Effector CD8-positive, alpha-beta T cell (primary cell): ENCODE results near the gene ARFIP1.
"Not testable (repeated sequence)": the region's sequence is repeated elsewhere in the genome, so short reads cannot be mapped to it uniquely, and the experiment has no call there.

Source experiments
- DNase-seq: peaks from one replicate; lab custom pipeline; 2025; lab: John Stamatoyannopoulos, UW
- total RNA-seq, 4 experiments: gene quantifications; one replicate each; lab custom pipeline; 2026; lab: John Stamatoyannopoulos, UW

Gene ARFIP1, protein sequence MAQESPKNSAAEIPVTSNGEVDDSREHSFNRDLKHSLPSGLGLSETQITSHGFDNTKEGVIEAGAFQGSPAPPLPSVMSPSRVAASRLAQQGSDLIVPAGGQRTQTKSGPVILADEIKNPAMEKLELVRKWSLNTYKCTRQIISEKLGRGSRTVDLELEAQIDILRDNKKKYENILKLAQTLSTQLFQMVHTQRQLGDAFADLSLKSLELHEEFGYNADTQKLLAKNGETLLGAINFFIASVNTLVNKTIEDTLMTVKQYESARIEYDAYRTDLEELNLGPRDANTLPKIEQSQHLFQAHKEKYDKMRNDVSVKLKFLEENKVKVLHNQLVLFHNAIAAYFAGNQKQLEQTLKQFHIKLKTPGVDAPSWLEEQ
- 18.6 to 30.6 (median 28.8) reads per million in 4 experiments for total RNA-seq

- peak; percentile 87 for DNase-seq
These were observed at the start of gene ARFIP1, which contains the start of gene TIGD4 for GRCh38 chr4:152779513-152780266. Gene ARFIP1 (plus strand): TSS chr4:152779954. CDS start chr4:152829634, 49,680 bp downstream. Gene TIGD4 (minus strand): TSS chr4:152779730. CDS start chr4:152771004, 8,726 bp downstream.

DNA sequence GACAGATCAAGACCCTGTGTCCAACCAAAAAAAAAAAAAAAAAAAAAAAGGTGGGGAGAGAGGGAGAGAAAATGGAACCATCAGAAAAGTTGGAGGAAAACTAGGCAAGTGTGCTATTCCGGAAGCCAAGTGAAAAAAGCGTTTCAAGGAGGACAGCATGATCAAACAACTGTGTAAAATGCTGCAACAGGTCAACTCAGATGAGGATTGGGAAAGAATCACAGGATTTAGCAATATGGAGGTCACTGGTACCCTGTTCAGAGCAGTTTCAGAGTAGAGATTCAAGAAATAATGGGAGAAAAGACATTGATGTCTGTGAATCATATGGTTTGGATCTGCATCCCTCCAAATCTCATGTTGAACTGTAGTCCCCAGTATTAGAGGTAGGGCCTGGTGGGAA, 47.8 kb upstream of the ARFIP1 start:
- no peak for DNase-seq

DNA sequence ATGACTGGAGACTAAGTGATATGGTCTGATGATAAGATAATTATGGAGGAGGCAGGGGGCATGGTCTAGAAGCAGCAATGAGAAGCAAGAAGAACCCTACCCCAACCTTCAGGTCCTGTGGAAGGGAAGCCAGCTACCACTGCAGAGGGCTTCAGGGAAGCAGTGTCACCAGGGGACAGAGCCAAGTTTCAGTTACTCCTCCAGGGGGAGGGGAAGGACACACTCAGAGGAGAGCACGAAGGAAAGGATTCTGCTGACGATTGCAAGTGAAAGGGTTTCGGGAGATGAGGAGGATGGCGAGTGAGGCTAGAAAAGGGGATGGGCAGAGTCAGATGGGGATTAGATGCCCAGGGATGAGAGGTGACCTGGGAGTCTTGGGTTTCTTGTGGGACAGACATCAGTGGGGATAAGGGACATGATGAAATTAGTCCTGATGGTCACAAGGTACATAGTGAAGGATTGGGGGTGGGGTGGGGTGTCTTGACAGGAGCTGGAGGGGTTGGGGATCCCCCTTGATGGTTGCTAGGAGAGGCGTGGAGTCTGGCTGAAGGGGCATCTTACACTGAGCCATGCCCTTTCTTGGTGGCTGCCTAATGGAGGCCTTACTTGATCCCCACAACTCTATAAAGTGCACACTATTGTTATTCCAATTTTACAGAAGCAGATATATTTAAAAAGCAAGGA, 45.6 kb upstream of the ARFIP1 start:
- no peak for DNase-seq

DNA sequence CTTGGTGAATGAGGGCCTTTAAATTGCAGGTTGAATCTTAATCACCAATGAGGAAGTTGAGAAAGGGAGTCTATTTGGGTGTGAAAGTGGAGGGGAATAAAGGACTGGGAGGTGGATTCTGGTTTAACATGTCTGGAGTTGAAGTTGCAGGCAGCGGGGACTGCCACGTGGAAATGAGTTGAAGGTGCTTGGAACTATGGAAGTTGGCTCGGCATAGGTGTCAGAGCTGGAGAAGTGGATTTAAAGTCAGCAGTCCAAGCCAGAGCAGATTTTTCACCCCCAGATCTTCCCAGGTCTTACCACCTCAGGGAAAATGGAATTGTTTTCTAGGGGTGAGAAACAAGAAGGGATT, 45.1 kb upstream of the ARFIP1 start:
- no peak for DNase-seq

- no peak for DNase-seq
These were observed 44.3 kb upstream of the ARFIP1 start for GRCh38 chr4:152735396-152735859.

GRCh38 chr4:152735906-152736305, 43.8 kb upstream of the ARFIP1 start:
- DNase-seq, result no peak

DNA sequence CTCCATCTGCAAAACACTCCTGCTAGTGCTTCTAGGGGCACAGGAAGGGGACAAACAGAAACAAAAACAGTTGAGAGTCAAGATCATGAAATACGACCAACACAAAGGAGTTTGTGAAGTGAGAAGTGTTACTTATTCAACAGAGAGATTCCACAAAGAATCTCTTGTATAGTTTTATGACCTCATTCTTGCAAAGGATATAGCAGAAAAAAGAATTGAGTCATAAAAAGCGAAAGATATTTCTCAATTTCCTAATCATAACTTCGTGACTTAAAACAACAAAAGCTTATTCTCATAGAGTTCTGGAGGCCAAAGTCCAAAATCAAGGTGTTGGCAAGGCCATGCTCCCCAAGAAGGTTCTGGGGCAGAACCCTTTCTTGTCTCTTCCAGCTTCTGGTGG, 40.9 kb upstream of the ARFIP1 start:
- DNase-seq, result no peak

DNA sequence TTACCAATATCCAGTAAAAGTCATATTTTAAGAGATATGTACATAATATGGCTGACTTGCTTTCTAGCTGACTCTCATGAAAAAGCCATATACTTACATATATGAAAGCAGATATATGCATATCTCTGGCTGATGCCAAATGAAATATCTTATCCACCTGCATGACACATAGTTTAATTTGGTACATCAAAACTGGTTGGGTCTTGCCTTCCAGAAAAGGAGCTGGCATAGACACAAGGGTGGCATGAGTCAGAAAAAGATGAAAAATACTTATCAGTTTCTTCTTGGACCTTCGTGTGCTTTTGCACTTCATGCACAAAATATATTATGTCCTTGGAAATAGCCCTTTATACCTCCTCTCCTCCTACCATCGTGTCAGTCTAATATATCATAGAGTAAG, 32.3 kb upstream of the ARFIP1 start:
- no peak for DNase-seq

DNA sequence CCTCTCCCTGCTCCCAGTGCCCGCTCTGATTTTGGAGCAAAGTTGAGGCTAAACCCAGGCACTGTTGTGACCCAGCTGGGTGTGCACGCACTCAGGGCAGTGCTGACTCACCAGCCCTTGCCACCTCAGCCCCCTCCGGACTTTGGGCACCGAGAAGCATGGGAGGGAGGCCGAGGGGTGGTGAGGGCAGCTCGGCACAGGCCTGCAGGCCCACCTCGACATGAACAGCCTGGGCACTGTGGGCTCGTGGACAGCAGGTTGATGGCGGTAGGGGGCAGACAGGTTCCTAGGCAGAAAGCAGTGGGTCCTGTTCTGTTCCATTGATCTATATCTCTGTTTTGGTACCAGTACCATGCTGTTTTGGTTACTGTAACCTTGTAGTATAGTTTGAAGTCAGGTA, 31.1 kb upstream of the ARFIP1 start:
- no peak for DNase-seq

- DNase-seq, result no peak
These were observed 16.0 kb upstream of the ARFIP1 start for GRCh38 chr4:152763796-152764195.

DNA sequence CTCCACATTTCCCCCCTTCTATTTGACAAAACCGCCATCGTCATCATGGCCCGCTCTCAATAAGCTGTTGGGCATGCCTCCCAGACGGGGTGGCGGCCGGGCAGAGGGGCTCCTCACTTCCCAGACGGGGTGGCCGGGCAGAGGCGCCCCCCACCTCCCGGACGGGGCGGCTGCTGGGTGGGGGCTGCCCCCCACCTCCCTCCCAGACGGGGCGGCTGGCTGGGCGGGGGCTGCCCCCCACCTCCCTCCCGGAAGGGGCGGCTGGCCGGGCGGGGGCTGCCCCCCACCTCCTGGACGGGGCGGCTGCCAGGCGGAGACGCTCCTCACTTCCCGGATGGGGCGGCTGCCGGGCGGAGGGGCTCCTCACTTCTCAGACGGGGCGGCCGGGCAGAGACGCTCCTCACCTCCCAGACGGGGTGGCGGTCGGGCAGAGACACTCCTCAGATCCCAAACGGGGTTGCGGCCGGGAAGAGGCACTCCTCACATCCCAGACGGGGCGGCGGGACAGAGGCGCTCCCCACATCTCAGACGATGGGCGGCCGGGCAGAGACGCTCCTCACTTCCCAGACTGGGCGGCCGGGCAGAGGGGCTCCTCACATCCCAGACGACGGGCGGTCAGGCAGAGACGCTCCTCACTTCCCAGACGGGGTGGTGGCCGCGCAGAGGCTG, 14.6 kb upstream of the ARFIP1 start:
- DNase-seq, result not testable (repeated sequence)

GRCh38 chr4:152771741-152772533, 7.8 kb upstream of the ARFIP1 start:
- DNase-seq, result no peak

- DNase-seq, result no peak
These were observed 6.4 kb upstream of the ARFIP1 start for GRCh38 chr4:152773339-152773738.

DNA sequence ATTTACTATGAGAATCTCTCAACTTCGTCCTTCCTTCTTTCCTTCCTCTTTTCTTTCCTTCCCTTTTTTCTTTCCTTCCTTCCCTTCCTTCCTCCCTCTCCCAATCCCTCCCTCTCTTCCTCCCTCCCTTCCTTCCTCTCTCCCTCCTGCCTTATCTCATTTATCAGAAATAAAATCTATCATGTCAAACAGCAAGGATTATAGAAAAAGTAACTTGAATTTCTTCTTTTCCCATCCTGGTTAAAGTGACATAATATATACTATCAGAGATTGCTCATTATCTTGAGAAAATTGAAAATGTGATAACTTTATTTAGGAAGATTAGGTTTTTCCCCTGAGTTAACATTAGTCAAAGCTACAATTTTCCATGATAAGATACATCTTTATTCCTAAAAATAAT, 5.8 kb upstream of the ARFIP1 start:
- no peak for DNase-seq

DNA sequence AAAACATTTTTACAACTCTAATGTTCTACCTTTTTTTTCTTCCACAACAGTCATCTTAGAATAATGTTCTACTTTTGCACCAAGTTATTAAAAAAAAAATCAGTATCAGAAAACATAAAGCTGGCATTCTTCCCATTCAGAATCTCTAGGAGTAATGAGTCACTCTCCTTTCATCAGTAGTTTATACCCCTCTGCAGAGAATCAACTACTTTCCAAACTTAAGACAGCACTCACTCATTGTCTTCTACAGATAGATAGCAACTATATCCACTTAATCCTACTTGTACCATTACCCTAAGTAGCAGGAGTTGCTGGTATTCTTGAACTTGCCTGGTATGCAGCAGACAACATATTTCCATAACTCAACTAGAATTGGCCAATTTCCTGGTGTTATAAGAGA, 3.4 kb upstream of the ARFIP1 start:
- DNase-seq, result no peak

DNA sequence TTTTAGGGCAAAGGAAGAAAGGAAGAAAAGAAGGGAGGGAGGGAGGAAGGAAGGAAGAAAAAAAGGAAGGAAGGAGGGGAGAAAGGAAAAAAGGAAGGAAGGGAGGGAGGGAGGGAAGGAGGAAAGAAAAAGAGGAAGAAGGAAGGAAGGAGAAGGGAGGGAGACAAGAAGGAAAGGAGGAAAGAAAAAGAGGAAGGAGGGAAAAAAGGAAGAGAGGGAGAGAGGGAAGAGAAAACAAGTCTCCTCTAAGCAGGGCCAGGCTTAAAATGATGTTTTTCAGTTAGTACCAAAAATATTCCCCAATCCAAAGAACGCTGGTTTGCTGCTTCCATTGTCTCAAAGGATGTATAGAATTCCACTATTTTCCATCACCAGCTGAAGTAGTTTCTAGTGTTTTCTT, 2.3 kb upstream of the ARFIP1 start:
- DNase-seq, result no peak

DNA sequence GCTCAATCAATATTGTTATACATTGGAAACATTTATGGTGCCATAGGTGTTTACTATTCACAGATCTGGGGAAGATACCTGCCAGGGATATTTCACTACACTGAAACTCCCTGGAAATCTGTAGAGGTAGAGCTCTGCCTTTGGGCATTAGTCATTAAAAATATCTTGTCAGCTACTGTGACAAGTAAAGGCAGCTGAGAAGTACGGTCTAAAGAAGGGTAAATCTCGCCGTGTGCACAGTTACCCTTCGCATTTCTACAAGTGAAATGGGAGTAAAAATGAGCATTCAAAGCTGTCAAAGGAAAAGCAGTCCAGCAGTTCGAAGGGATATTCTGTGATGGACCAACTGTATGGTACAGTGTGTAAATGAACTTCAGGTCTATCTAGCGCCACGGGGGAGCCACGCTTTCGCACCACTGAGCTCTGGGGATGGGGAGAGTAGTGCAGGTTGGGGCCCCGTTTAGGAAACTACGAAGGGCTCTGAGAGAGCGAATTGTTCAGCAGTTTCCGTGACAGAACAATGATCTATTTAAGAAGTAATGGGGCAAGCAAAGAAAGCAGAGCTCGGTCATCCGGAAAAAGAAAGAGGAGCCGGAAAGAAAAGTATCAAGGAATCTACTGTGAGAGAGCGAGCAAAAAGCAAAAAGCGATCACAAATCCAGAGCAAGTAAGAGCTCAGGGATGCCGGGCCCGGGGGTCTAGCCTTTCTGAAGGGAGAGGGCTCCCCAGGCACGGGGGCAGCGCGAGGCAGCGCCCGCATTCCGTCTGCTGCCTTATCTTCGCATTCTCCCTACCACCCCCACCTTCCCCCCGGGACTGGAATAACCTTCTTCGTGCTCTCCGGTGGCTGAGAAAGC, 870 bp upstream of the ARFIP1 start:
- DNase-seq, result no peak

- no peak for DNase-seq
These were observed 569 bp downstream of the ARFIP1 start for GRCh38 chr4:152780267-152780778.

- DNase-seq, result no peak
These were observed 5.0 kb downstream of the ARFIP1 start for GRCh38 chr4:152784490-152785350.
